Endodermal cell (in vitro differentiated cells): ENCODE results near the gene RIPPLY1. TPM values are rescaled to one million over a fixed set of nuclear protein-coding genes. Genes with fewer than 3 reads are reported as not detected.

ENCODE experiments used
- DNase-seq: peaks from one replicate; pipeline ENCODE4 v3.0.0-alpha.2; 2017
- H3K27ac ChIP-seq: 2 replicates; pipeline ENCODE4 v1.5.1; 2013; ENCODE audit warnings: mild to moderate bottlenecking, low read depth, low read length, moderate library complexity
- H3K27me3 ChIP-seq: 2 replicates; pipeline ENCODE4 v1.6.1; 2013; ENCODE audit warnings: mild to moderate bottlenecking, low read length, moderate library complexity; ENCODE audit not compliant: insufficient read depth, control insufficient read depth, poor library complexity, severe bottlenecking
- H3K36me3 ChIP-seq: 2 replicates; pipeline ENCODE4 v1.7.0; 2013; ENCODE audit warnings: mild to moderate bottlenecking, low read length, moderate library complexity; ENCODE audit not compliant: control insufficient read depth, insufficient read depth
- H3K4me1 ChIP-seq: one replicate; pipeline ENCODE4 v1.7.0; 2013; ENCODE audit warnings: low read length; ENCODE audit not compliant: control insufficient read depth, insufficient read depth
- H3K4me3 ChIP-seq: 2 replicates; pipeline ENCODE4 v1.5.1; 2013; ENCODE audit warnings: mild to moderate bottlenecking, low read length, moderate library complexity
- H3K9ac ChIP-seq: 2 replicates; pipeline ENCODE4 v1.6.1; 2013; ENCODE audit warnings: mild to moderate bottlenecking, low read length, moderate library complexity; ENCODE audit not compliant: poor library complexity, severe bottlenecking; ENCODE audit errors: extremely low read depth
- H3K9me3 ChIP-seq: 2 replicates; pipeline ENCODE4 v1.6.1; 2013; ENCODE audit warnings: mild to moderate bottlenecking, low read length, moderate library complexity; ENCODE audit not compliant: control insufficient read depth
- H3K27ac Mint-ChIP-seq: 2 replicates; pipeline ENCODE4 v1.8.0; 2020; ENCODE audit warnings: mixed read lengths
- H3K27me3 Mint-ChIP-seq: 2 replicates; pipeline ENCODE4 v1.8.0; 2021; ENCODE audit warnings: mild to moderate bottlenecking, mixed read lengths; ENCODE audit not compliant: insufficient read depth
- H3K36me3 Mint-ChIP-seq: 2 replicates; pipeline ENCODE4 v1.8.0; 2020; ENCODE audit warnings: low read depth, mixed read lengths
- H3K4me1 Mint-ChIP-seq: 2 replicates; pipeline ENCODE4 v1.8.0; 2020; ENCODE audit warnings: mixed read lengths
- H3K4me3 Mint-ChIP-seq: 2 replicates; pipeline ENCODE4 v1.8.0; 2020; ENCODE audit warnings: mild to moderate bottlenecking, moderate library complexity, mixed read lengths
- H3K9me3 Mint-ChIP-seq: 2 replicates; pipeline ENCODE4 v1.8.0; 2020; ENCODE audit warnings: mild to moderate bottlenecking, mixed read lengths
- CTCF ChIP-seq: fragments of 200-600 bp; sonication (generic); conservative IDR thresholded peaks from 2 replicates; pipeline ENCODE4 v1.5.0; 2021; ENCODE audit warnings: antibody characterized with exemption, mild to moderate bottlenecking
- WGBS, 2 experiments: methylation state at CpG; one replicate each; pipeline versions ENCODE4 v1.1.5 to v1.1.7; 2013; ENCODE audit warnings: missing lambda C conversion rate in 2 of 2, mixed read lengths in 1 of 2; ENCODE audit not compliant: insufficient coverage in 1 of 2, insufficient read length in 1 of 2; 5-methylcytosine and 5-hydroxymethylcytosine counted together
- total RNA-seq, 2 donors: library from RNA; stranded (reverse); fragmentation: NEBNext Ultra II Directional in 1 of 2; extraction: Animal tissue kit (Norgen Biotek cat#: 25700) in 1 of 2; gene quantifications; 2 replicates in 1 of 2; 3 replicates in 1 of 2; pipeline ENCODE4 v1.2.1, GENCODE V29; 2021

Gene RIPPLY1
- total RNA-seq, 2 donors from 2014 or later: not detected

- WGBS, 2 experiments: 94% methylated on average over 2 of the region's 5 CpGs; no CpG with 5 or more reads in 1 of the 2 experiments
- H3K9ac ChIP-seq: no peak overlapping the region
- peaks cover 45% of the 10 kb centered on the region for H3K27me3 Mint-ChIP-seq
- no peak for DNase-seq
- H3K27me3 ChIP-seq: peaks cover 7% of the 10 kb centered on the region
- no peaks in the 10 kb centered on the region for H3K36me3 ChIP-seq
- H3K4me1 Mint-ChIP-seq: peaks cover 11% of the 10 kb centered on the region
- H3K4me3 ChIP-seq: no peak overlapping the region
- H3K9me3 ChIP-seq: no peaks in the 10 kb centered on the region
- peaks cover 64% of the 10 kb centered on the region for H3K9me3 Mint-ChIP-seq
- peaks cover 5% of the 10 kb centered on the region for H3K4me1 ChIP-seq
- no peak overlapping the region for H3K27ac Mint-ChIP-seq
- H3K4me3 Mint-ChIP-seq: no peak overlapping the region
- H3K36me3 Mint-ChIP-seq: no peaks in the 10 kb centered on the region
- no peak for TF ChIP-seq CTCF
- no peak overlapping the region for H3K27ac ChIP-seq
Observed at GRCh38 chrX:106905064-106905708, 2.0 kb upstream of the RIPPLY1 start.

GRCh38 chrX:106903856-106904528 is 851 bp upstream of the RIPPLY1 start:
- Histone ChIP-seq H3K4me1 (peaks cover 5% of the 10 kb centered on the region), H3K9ac (no peak overlapping the region), H3K9me3 (no peaks in the 10 kb centered on the region), H3K27me3 (peaks cover 7% of the 10 kb centered on the region), H3K27ac (no peak overlapping the region), H3K36me3 (no peaks in the 10 kb centered on the region), H3K4me3 (no peak overlapping the region)
- no peak for DNase-seq
- 86 to 90% methylated on average over 2 to 5 of the region's 5 CpGs for WGBS, 2 experiments
- no peak overlapping the region for H3K4me3 Mint-ChIP-seq
- peaks cover 71% of the 10 kb centered on the region for H3K9me3 Mint-ChIP-seq
- peaks cover 49% of the 10 kb centered on the region for H3K27me3 Mint-ChIP-seq
- no peak for TF ChIP-seq CTCF
- H3K4me1 Mint-ChIP-seq: peaks cover 13% of the 10 kb centered on the region
- H3K36me3 Mint-ChIP-seq: no peaks in the 10 kb centered on the region
- H3K27ac Mint-ChIP-seq: no peak overlapping the region

- Mint-ChIP-seq H3K27me3 (peaks cover 45% of the 10 kb centered on the region), H3K36me3 (no peaks in the 10 kb centered on the region), H3K27ac (no peak overlapping the region), H3K9me3 (peaks cover 65% of the 10 kb centered on the region), H3K4me3 (no peak overlapping the region), H3K4me1 (peaks cover 15% of the 10 kb centered on the region)
- H3K4me3 ChIP-seq: no peak overlapping the region
- H3K27ac ChIP-seq: no peak overlapping the region
- 71% methylated on average over 1 of the region's 2 CpGs; no CpG with 5 or more reads in 1 of the 2 experiments for WGBS, 2 experiments
- no peak for DNase-seq
- H3K9ac ChIP-seq: no peak overlapping the region
- H3K27me3 ChIP-seq: peaks cover 7% of the 10 kb centered on the region
- H3K9me3 ChIP-seq: no peaks in the 10 kb centered on the region
- H3K36me3 ChIP-seq: no peaks in the 10 kb centered on the region
- peaks cover 5% of the 10 kb centered on the region for H3K4me1 ChIP-seq
- TF ChIP-seq CTCF: no peak
Observed at GRCh38 chrX:106902684-106903083, 457 bp downstream of the RIPPLY1 start.
